ENCODE data around the gene VSTM2B.

VSTM2B gene

DNA sequence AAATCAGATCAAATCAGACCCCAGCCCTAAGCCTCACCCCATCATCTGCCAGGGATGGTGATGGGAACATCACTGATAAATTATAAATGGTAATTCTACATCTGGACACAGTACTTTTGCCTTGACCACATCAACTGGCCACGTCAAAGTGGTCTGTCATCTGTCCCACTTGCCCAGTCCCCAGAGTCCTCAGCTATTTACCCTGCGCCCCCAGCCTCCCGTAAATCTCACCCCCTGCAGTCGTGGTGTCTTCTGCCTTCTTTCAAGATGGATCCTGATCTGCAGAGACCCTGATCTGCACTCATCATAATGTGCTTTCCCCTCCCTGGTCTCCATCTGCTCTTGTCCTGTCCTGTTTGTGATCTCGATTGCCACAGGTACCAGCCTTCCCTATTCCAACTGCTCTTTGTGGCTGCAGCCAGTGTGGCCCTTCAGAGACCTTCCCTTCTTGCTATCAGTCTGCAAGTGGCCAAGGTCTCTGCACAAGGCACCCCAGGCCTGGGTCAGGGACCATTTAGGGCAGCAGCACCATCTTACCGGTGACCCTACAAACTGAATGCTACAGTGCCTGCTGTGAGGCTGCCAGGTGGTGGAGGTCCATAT is 53.6 kb downstream of the VSTM2B start:
- TF ChIP-seq, protein P1, sequence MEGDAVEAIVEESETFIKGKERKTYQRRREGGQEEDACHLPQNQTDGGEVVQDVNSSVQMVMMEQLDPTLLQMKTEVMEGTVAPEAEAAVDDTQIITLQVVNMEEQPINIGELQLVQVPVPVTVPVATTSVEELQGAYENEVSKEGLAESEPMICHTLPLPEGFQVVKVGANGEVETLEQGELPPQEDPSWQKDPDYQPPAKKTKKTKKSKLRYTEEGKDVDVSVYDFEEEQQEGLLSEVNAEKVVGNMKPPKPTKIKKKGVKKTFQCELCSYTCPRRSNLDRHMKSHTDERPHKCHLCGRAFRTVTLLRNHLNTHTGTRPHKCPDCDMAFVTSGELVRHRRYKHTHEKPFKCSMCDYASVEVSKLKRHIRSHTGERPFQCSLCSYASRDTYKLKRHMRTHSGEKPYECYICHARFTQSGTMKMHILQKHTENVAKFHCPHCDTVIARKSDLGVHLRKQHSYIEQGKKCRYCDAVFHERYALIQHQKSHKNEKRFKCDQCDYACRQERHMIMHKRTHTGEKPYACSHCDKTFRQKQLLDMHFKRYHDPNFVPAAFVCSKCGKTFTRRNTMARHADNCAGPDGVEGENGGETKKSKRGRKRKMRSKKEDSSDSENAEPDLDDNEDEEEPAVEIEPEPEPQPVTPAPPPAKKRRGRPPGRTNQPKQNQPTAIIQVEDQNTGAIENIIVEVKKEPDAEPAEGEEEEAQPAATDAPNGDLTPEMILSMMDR (IDR thresholded peaks at IDR 0.05; ENCODE audit: low read length, missing control alignments) = no peak
- H3K4me3 ChIP-seq (replicated peaks; ENCODE audit: low read depth, low read length) = no peak overlapping the region
- no peak for DNase-seq (ENCODE audit: low read depth)

DNA sequence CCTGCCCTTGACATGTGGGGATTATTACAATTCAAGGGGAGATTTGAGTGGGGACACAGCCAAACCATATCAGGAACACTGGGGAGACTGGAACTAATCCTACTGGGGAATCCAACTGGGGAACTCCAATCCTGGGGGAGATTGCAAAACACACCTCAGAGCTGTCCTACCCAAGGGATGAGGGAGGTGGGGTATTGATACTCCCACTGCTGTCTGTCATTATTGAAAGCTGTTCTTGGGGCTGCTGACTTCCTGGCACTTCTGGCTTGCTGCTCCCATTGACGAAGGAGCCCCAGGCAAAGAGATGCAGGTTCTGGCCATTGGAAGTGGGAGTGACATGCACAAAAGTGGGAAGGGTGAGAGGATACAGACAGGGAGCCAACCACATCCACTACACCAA is 55.6 kb downstream of the VSTM2B start:
- TF ChIP-seq, protein P1 (IDR thresholded peaks at IDR 0.05; ENCODE audit: low read length, missing control alignments) = no peak
- no peak for DNase-seq (ENCODE audit: low read depth)
- no peak overlapping the region for H3K4me3 ChIP-seq (replicated peaks; ENCODE audit: low read depth, low read length)

- H3K4me3 ChIP-seq (replicated peaks; ENCODE audit: low read depth, low read length) = no peak overlapping the region
- peak; percentile 45 for DNase-seq (ENCODE audit: low read depth)
Measured at GRCh38 chr19:29583196-29583999, 57.6 kb downstream of the VSTM2B start.

DNA sequence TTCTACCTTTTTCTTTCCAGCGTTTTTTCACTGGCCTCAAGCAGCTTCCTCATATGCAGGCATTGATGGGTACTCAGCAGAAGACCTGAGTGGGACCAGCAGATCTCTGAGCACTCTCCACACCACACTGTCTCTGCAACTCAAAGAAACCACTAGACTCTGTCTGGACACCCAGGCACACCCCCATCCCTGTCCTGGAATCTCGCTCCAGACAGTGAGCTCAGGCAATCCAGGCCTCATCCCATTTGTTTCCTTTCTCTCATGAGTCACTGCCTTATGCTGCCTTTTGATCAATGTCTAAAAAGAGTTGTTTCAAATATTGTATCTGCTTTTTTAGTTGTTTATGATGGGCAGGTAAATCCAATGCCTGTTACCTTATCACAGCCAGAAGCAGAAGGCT is 60.6 kb downstream of the VSTM2B start:
- TF ChIP-seq, protein P1 (IDR thresholded peaks at IDR 0.05; ENCODE audit: low read length, missing control alignments) = no peak
- no peak overlapping the region for H3K4me3 ChIP-seq (replicated peaks; ENCODE audit: low read depth, low read length)
- DNase-seq (ENCODE audit: low read depth) = no peak

More at GRCh38 chr19:29583196-29583999, 57.6 kb downstream of the VSTM2B start:
- TF ChIP-seq, protein P1 (IDR thresholded peaks at IDR 0.05; ENCODE audit: low read length, missing control alignments) = no peak

DNA sequence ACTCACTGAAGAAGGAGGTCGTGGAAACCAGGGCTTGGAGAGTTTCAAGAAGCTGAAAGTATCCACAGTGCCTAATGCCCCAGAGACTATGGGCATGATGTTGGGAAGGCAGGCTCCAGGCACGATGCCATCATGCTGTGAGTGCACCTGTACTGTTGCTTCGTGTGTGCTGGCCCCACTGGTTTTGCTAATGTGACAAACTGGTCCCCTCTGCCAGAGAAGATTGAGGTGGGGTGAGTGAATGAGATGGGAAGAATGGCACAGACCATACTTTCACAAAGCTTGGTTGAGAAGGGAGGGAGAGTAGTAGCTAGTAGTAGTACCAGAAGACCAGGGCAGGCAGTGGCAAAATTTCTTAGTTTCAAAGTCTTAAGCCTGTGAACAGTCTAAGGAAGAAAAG is 61.3 kb downstream of the VSTM2B start:
- DNase-seq (ENCODE audit: low read depth) = no peak
- TF ChIP-seq, protein P1 (IDR thresholded peaks at IDR 0.05; ENCODE audit: low read length, missing control alignments) = no peak
- no peak overlapping the region for H3K4me3 ChIP-seq (replicated peaks; ENCODE audit: low read depth, low read length)

DNA sequence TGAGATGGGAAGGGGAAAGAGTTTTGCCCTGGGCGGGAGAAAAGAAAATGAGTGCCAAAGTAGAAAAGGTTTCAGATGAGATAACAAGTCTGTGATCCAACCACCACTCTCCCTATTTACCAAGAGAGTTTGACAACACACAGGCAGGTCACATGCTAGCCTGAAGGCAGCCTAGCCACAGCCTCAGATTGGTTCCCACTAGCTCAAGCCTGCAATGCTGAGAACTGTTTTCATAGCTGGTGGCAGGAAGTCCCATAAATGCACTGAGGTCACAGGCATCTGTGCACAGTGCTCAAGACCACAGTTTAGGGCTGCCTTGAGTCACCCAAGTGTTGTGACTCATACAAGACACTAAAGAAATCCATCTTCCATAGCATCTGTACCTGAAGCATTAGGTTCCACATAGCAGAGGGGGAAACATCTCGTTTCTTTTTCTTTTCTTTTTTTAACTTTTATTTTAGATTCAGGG is 61.8 kb downstream of the VSTM2B start:
- no peak for DNase-seq (ENCODE audit: low read depth)
- H3K4me3 ChIP-seq (replicated peaks; ENCODE audit: low read depth, low read length) = no peak overlapping the region
- TF ChIP-seq, protein P1 (IDR thresholded peaks at IDR 0.05; ENCODE audit: low read length, missing control alignments) = no peak
